GM20000 (cell line): ENCODE measurements around the gene XXYLT1.
A peak's percentile ranks its signal among the peaks of the same experiment; 100 is the strongest.

Experiments
- DNase-seq: peaks from one replicate; pipeline ENCODE4 v3.0.0; 2012; ENCODE audit warnings: low spot score
- CTCF ChIP-seq: IDR thresholded peaks from 2 replicates; pipeline ENCODE4 v1.5.1; 2012; ENCODE audit warnings: mild to moderate bottlenecking, control low read depth; ENCODE audit errors: extremely low read depth, missing control alignments

XXYLT1 gene

GRCh38 chr3:195266428-195266827 lies 4.5 kb downstream of the XXYLT1 start:
- TF ChIP-seq CTCF: no peak
- no peak for DNase-seq

GRCh38 chr3:195265363-195265976 lies 5.5 kb downstream of the XXYLT1 start:
- no peak for TF ChIP-seq CTCF
- DNase-seq: no peak

GRCh38 chr3:195263925-195264600 lies 6.9 kb downstream of the XXYLT1 start:
- no peak for DNase-seq
- TF ChIP-seq CTCF: no peak

- no peak for TF ChIP-seq CTCF
- no peak for DNase-seq
Observed at GRCh38 chr3:195263193-195263924, 7.6 kb downstream of the XXYLT1 start.

- no peak for DNase-seq
- no peak for TF ChIP-seq CTCF
Observed at GRCh38 chr3:195261925-195262324, 9.0 kb downstream of the XXYLT1 start.

- no peak for TF ChIP-seq CTCF
- peak; percentile 55 for DNase-seq
Observed at GRCh38 chr3:195260280-195260905, 10.6 kb downstream of the XXYLT1 start.
